Right lobe of liver (tissue), 4 donors: ENCODE results near the gene UQCRH.

Experiments used
- CTCF ChIP-seq, 4 donors: fragments of 200-600 bp in 3 of 4; fragments of 450-650 bp in 1 of 4; IDR thresholded peaks; one replicate each; pipeline versions ENCODE4 v1.5.1 to v1.8.0; 2016 to 2022; ENCODE audit warnings: antibody characterized with exemption in 4 of 4, mild to moderate bottlenecking in 2 of 4
- POLR2A ChIP-seq: fragments of 450-650 bp; IDR thresholded peaks from one replicate; pipeline ENCODE4 v1.6.1; 2017; ENCODE audit warnings: antibody characterized with exemption, mild to moderate bottlenecking
- donor health status: DM: no; HTN: no; CAD: no.
- donor health status: DM: no; HTN: no; CAD: no.
- donor health status: DM: no; HTN: yes; CAD: no.

- TF ChIP-seq CTCF (IDR thresholded peaks at IDR 0.05), result no peak
- TF ChIP-seq POLR2A, result no peak
These were observed 859 bp upstream of the UQCRH start for GRCh38 chr1:46302641-46303037.
